GM12878 (cell line): ENCODE measurements around the gene HS3ST3A1. TPM values are rescaled to one million over a fixed set of nuclear protein-coding genes. Genes with fewer than 3 reads are reported as not detected.

Experiments
- ATAC-seq: fragments of 200-7000 bp; cut with Tn5 transposase; 3 replicates; pipeline ENCODE4 v1.9.1; 2020; ENCODE audit warnings: mild to moderate bottlenecking, moderate library complexity
- BruUV-seq: library from RNA; stranded (reverse); fragments of 400-500 nt; replicated peaks from 2 replicates; lab custom pipeline; 2021; lab: Mats Ljungman, UMichigan
- CTCF ChIA-PET: fragments of 300-600 bp; sonication (Branson Sonifier 250); formaldehyde crosslinking; extraction: SDS; loops from one replicate; lab custom pipeline; 2021; ENCODE audit warnings: inconsistent platforms; lab: Yijun Ruan, JAX
- POLR2A ChIA-PET: fragments of 350-600 bp; formaldehyde crosslinking; extraction: SDS; loops from one replicate; lab custom pipeline; 2021; ENCODE audit warnings: inconsistent platforms; lab: Charles Lee
- RAD21 ChIA-PET: fragments of 300-600 bp; sonication (Branson Sonifier 250); formaldehyde crosslinking; loops from one replicate; lab custom pipeline; 2023; ENCODE audit warnings: antibody characterized with exemption; ENCODE audit not compliant: unreplicated experiment; lab: Charles Lee
- SMC1A ChIA-PET: fragments of 300-600 bp; sonication (Branson Sonifier 250); formaldehyde crosslinking; loops from one replicate; lab custom pipeline; 2023; ENCODE audit not compliant: unreplicated experiment, uncharacterized antibody; lab: Charles Lee
- DNase-seq: peaks from one replicate; pipeline ENCODE4 v3.0.0-alpha.2; 2011; ENCODE audit warnings: low read depth, low spot score
- FAIRE-seq: peaks from 3 replicates; lab custom pipeline; 2011; peaks lifted over from hg19 to GRCh38; lab: Jason Lieb, UNC
- H2AFZ ChIP-seq: 2 replicates; pipeline ENCODE4 v1.6.0; 2011; ENCODE audit warnings: low read depth, low read length, control low read depth; ENCODE audit not compliant: control insufficient read depth
- H3K27ac ChIP-seq: 2 replicates; pipeline ENCODE4 v1.5.1; 2011; ENCODE audit warnings: control low read depth; ENCODE audit not compliant: control insufficient read depth, insufficient read depth
- H3K27me3 ChIP-seq, 2 experiments: replicated peaks in 1 of 2; 2 replicates each; pipeline versions ENCODE4 v1.6.0 to v1.6.1; 2011; ENCODE audit warnings: low read length in 1 of 2; ENCODE audit not compliant: control insufficient read depth in 2 of 2, insufficient read depth in 2 of 2
- H3K36me3 ChIP-seq, 2 experiments: 2 replicates each; pipeline ENCODE4 v1.5.1; 2011; ENCODE audit warnings: low read length in 1 of 2; ENCODE audit not compliant: control insufficient read depth in 2 of 2, insufficient read depth in 2 of 2
- H3K4me1 ChIP-seq: 2 replicates; pipeline ENCODE4 v1.6.1; 2011; ENCODE audit warnings: mild to moderate bottlenecking, low read length, moderate library complexity, mixed read lengths; ENCODE audit not compliant: control insufficient read depth, insufficient read depth
- H3K4me2 ChIP-seq: 2 replicates; pipeline ENCODE4 v1.6.0; 2011; ENCODE audit warnings: control low read depth; ENCODE audit not compliant: control insufficient read depth, insufficient read depth
- H3K4me3 ChIP-seq: fragments of 200-600 bp; sonication (generic); 2 replicates; pipeline ENCODE4 v1.5.1; 2016
- H3K79me2 ChIP-seq: 2 replicates; pipeline ENCODE4 v1.6.0; 2011; ENCODE audit warnings: low read length; ENCODE audit not compliant: control insufficient read depth, insufficient read depth
- H3K9ac ChIP-seq: 2 replicates; pipeline ENCODE4 v1.8.0; 2011; ENCODE audit warnings: low read length, control low read depth, mixed read lengths; ENCODE audit not compliant: control insufficient read depth, insufficient read depth
- H3K9me3 ChIP-seq: replicated peaks from 3 replicates; pipeline ENCODE4 v1.5.1; 2011; ENCODE audit warnings: mild to moderate bottlenecking, low read length; ENCODE audit not compliant: control insufficient read depth, insufficient read depth
- H4K20me1 ChIP-seq: 2 replicates; pipeline ENCODE4 v1.6.0; 2011; ENCODE audit not compliant: control insufficient read depth, insufficient read depth
- BRCA1 ChIP-seq: IDR thresholded peaks from 2 replicates; pipeline ENCODE4 v1.6.1; 2011; ENCODE audit warnings: low read depth, low read length, improper control_type of control experiment
- CEBPB ChIP-seq, 2 experiments: fragments of 150-350 bp in 1 of 2; IDR thresholded peaks; 2 replicates each; pipeline ENCODE4 v1.6.1; 2012 to 2014; ENCODE audit warnings: low read depth in 2 of 2, low read length in 2 of 2, borderline replicate concordance in 1 of 2, inconsistent platforms in 1 of 2
- CHD1 ChIP-seq: IDR thresholded peaks from 2 replicates; pipeline ENCODE4 v1.6.1; 2012; ENCODE audit warnings: low read depth, low read length, improper control_type of control experiment
- CHD2 ChIP-seq: IDR thresholded peaks from 2 replicates; pipeline ENCODE4 v1.6.1; 2011; ENCODE audit warnings: low read depth, low read length, improper control_type of control experiment, borderline replicate concordance
- DPF2 ChIP-seq: fragments of 450-650 bp; IDR thresholded peaks from 2 replicates; pipeline ENCODE4 v1.6.1; 2017; ENCODE audit warnings: mild to moderate bottlenecking
- EGR1 ChIP-seq, 2 experiments: IDR thresholded peaks; 1 replicate in 1 of 2; 2 replicates in 1 of 2; pipeline ENCODE4 v1.6.1; 2011 to 2012; ENCODE audit warnings: low read depth in 2 of 2, low read length in 2 of 2, borderline replicate concordance in 1 of 2, mild to moderate bottlenecking in 1 of 2, moderate library complexity in 1 of 2
- SIN3A ChIP-seq: IDR thresholded peaks from 2 replicates; pipeline ENCODE4 v1.6.1; 2012; ENCODE audit warnings: low read depth, low read length, improper control_type of control experiment
- TBL1XR1 ChIP-seq: IDR thresholded peaks from 2 replicates; pipeline ENCODE4 v1.6.1; 2012; ENCODE audit warnings: low read depth, low read length, improper control_type of control experiment
- ZNF24 ChIP-seq: fragments of 450-650 bp; IDR thresholded peaks from 2 replicates; pipeline ENCODE4 v1.6.1; 2017; ENCODE audit warnings: antibody characterized with exemption, mild to moderate bottlenecking
- WGBS: methylation state at CpG from one replicate; pipeline ENCODE4 v1.1.6; 2016; ENCODE audit warnings: low lambda C conversion rate; ENCODE audit not compliant: insufficient replicate concordance, insufficient coverage; ENCODE audit errors: missing lambda C conversion rate; 5-methylcytosine and 5-hydroxymethylcytosine counted together
- in situ Hi-C: fragments of 300-500 bp; cut with MboI; formaldehyde crosslinking; loops from 9 replicates; pipeline ENCODE4 v1.14.3; 2018; ENCODE audit warnings: mixed read lengths
- intact Hi-C: fragments of 100-400 bp; cut with micrococcal nuclease; formaldehyde crosslinking; loops from one replicate; pipeline ENCODE4 v1.14.2; 2022; ENCODE audit not compliant: unreplicated experiment
- polyA plus RNA-seq, 11 experiments: library from polyadenylated mRNA; depleted of rRNA in 4 of 11; unstranded in 6 of 11; stranded (reverse) in 5 of 11; fragments of >200 nt; fragmentation: Nextera tagmentation in 4 of 11; fragmentation: Illumina TruSeq in 1 of 11; extraction: Ambion mirVana in 4 of 11; extraction: Trizol in 1 of 11; gene quantifications; 1 replicate in 1 of 11; 2 replicates in 10 of 11; pipeline versions ENCODE4 v1.2.1 to v1.2.3, GENCODE V29; 2011 to 2016; ENCODE audit warnings: inconsistent platforms in 2 of 11, missing spikeins in 2 of 11, low read depth in 1 of 11
- total RNA-seq, 4 experiments: library from RNA; depleted of rRNA in 3 of 4; stranded (reverse); fragments of >200 nt in 3 of 4; fragmentation: Illumina TruSeq in 1 of 4; extraction: Trizol in 1 of 4; gene quantifications; 2 replicates each; pipeline versions ENCODE4 v1.2.1 to v1.2.3, GENCODE V29; 2013 to 2021
- TF ChIP-seq, protein P1 (sequence below): IDR thresholded peaks from 2 replicates; pipeline ENCODE4 v1.6.1; 2012; ENCODE audit warnings: low read depth, low read length, improper control_type of control experiment
- TF ChIP-seq, protein P2 (sequence below): fragments of 450-650 bp; formaldehyde crosslinking; IDR thresholded peaks from 2 replicates; pipeline ENCODE4 v1.4.0; 2020; ENCODE audit warnings: mild to moderate bottlenecking, moderate library complexity
- TF ChIP-seq, protein P3 (sequence below): IDR thresholded peaks from 2 replicates; pipeline ENCODE4 v1.6.1; 2012; ENCODE audit warnings: low read depth, low read length, improper control_type of control experiment

Gene HS3ST3A1
- total and polyA plus RNA-seq, 10 of the 15 experiments (the other 5 are each of a cell fraction or from before 2014, with no cell fraction given) = 0.24 to 0.26 TPM; not detected in 8

DNA sequence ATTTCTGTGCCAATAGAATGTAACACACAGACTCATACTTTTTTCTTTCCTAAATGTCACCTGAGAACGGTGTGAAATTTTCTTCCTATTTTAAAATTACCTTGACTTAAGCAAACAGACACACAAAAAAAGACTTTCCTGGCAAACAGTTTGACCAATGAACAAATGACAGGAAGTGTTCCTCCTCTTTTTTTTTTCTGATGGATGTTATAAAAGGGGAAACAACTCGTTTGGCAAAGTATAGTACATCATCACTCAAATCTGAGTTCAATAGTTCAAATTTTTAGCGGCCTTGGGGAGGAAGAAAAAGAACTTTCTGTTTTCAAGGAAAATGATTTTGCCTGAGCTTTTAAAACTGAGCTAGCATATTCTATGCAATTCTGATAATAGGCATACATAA, 19.8 kb downstream of the HS3ST3A1 start:
- Histone ChIP-seq H3K4me3 (no peak overlapping the region), H3K4me2 (no peak overlapping the region), H3K79me2 (no peaks in the 10 kb centered on the region), H3K27me3 (no peaks in the 10 kb centered on the region), H2AFZ (no peak overlapping the region), H3K9me3 (no peaks in the 10 kb centered on the region), H3K9ac (no peak overlapping the region), H3K27ac (no peak overlapping the region), H3K4me1 (no peaks in the 10 kb centered on the region), H4K20me1 (no peaks in the 10 kb centered on the region), H3K36me3 (no peaks in the 10 kb centered on the region)
- RAD21 ChIA-PET = interaction anchor here (1.0 to 2.2 kb wide), 2 partner anchors 13 to 185 kb away, joined by 3 to 10 read pairs; no protein-coding TSS in a partner anchor
- 4% methylated on average over 3 of the region's 3 CpGs for WGBS
- POLR2A ChIA-PET = interaction anchor here (2.2 kb wide), 1 partner anchor 12 kb away, joined by 7 read pairs; no protein-coding TSS in a partner anchor
- no peak for DNase-seq
- CTCF ChIA-PET = interaction anchor here (0.6 to 1.2 kb wide), 4 partner anchors 17 to 1328 kb away, joined by 3 to 4 read pairs (median 4); no protein-coding TSS in a partner anchor
- ATAC-seq = no peak
- BruUV-seq = no TSS peak
- in situ Hi-C loops = no loop called here
- FAIRE-seq = no peak
- intact Hi-C loops = no loop called here
- TF ChIP-seq CHD2 (no peak), CHD1 (no peak), DPF2 (no peak), CEBPB (IDR thresholded peaks at IDR 0.05; ENCODE audit: borderline replicate concordance in 1 of 2, low read depth in 2 of 2, low read length in 2 of 2) (no peak)
- TF ChIP-seq, protein P1, sequence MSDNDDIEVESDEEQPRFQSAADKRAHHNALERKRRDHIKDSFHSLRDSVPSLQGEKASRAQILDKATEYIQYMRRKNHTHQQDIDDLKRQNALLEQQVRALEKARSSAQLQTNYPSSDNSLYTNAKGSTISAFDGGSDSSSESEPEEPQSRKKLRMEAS = no peak
- SMC1A ChIA-PET = interaction anchor here (1.2 to 2.1 kb wide), 3 partner anchors 8 to 12 kb away, joined by 3 to 10 read pairs (median 4); no protein-coding TSS in a partner anchor

DNA sequence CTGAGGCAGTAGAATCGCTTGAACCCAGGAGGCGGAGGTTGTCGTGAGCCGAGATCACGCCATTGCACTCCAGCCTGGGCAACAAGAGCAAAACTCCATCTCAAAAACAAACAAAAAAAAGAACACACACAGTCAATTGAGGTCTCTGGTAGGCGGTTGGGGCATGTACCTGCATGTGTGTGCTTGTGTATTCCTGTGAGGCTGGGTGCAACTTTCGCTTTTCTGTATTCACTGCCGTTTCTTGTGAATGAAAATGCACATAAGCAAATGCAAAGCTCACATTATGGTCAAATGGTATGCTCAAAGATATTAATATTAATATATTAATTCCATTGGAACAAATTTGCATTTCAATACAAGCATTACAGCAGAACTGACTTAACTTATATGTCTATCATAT, 20.9 kb downstream of the HS3ST3A1 start:
- no peaks in the 10 kb centered on the region for H3K27me3 ChIP-seq
- H3K36me3 ChIP-seq = no peaks in the 10 kb centered on the region
- no peak overlapping the region for H2AFZ ChIP-seq
- RAD21 ChIA-PET = interaction anchor here (0.7 to 2.2 kb wide), 3 partner anchors 12 to 503 kb away, joined by 3 to 10 read pairs (median 4); no protein-coding TSS in a partner anchor
- no peaks in the 10 kb centered on the region for H3K9me3 ChIP-seq
- H3K27ac ChIP-seq = no peak overlapping the region
- 70% methylated on average over 8 of the region's 8 CpGs for WGBS
- SMC1A ChIA-PET = interaction anchor here (0.8 to 2.1 kb wide), 4 partner anchors 9 to 56 kb away, joined by 3 to 10 read pairs (median 4); no protein-coding TSS in a partner anchor
- POLR2A ChIA-PET = interaction anchor here (2.2 kb wide), 1 partner anchor 11 kb away, joined by 7 read pairs; no protein-coding TSS in a partner anchor
- H3K4me1 ChIP-seq = no peaks in the 10 kb centered on the region
- ATAC-seq (no peak), DNase-seq (no peak), FAIRE-seq (no peak)
- CTCF ChIA-PET = interaction anchor here (0.9 to 1.2 kb wide), 3 partner anchors 27 to 63 kb away, joined by 3 read pairs; no protein-coding TSS in a partner anchor
- no TSS peak for BruUV-seq
- H3K79me2 ChIP-seq = no peaks in the 10 kb centered on the region
- no peaks in the 10 kb centered on the region for H4K20me1 ChIP-seq
- no peak overlapping the region for H3K9ac ChIP-seq
- no peak overlapping the region for H3K4me2 ChIP-seq
- in situ Hi-C loops (no loop called here), intact Hi-C loops (no loop called here)
- H3K4me3 ChIP-seq = no peak overlapping the region
- TF ChIP-seq SIN3A (no peak), BRCA1 (no peak), EGR1 (IDR thresholded peaks at IDR 0.05; ENCODE audit: borderline replicate concordance in 1 of 2, low read depth in 2 of 2, low read length in 2 of 2) (no peak), TBL1XR1 (no peak), ZNF24 (no peak)
- TF ChIP-seq, protein P2, sequence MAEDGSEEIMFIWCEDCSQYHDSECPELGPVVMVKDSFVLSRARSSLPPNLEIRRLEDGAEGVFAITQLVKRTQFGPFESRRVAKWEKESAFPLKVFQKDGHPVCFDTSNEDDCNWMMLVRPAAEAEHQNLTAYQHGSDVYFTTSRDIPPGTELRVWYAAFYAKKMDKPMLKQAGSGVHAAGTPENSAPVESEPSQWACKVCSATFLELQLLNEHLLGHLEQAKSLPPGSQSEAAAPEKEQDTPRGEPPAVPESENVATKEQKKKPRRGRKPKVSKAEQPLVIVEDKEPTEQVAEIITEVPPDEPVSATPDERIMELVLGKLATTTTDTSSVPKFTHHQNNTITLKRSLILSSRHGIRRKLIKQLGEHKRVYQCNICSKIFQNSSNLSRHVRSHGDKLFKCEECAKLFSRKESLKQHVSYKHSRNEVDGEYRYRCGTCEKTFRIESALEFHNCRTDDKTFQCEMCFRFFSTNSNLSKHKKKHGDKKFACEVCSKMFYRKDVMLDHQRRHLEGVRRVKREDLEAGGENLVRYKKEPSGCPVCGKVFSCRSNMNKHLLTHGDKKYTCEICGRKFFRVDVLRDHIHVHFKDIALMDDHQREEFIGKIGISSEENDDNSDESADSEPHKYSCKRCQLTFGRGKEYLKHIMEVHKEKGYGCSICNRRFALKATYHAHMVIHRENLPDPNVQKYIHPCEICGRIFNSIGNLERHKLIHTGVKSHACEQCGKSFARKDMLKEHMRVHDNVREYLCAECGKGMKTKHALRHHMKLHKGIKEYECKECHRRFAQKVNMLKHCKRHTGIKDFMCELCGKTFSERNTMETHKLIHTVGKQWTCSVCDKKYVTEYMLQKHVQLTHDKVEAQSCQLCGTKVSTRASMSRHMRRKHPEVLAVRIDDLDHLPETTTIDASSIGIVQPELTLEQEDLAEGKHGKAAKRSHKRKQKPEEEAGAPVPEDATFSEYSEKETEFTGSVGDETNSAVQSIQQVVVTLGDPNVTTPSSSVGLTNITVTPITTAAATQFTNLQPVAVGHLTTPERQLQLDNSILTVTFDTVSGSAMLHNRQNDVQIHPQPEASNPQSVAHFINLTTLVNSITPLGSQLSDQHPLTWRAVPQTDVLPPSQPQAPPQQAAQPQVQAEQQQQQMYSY (CRISPR knock-in tag) = no peak
- TF ChIP-seq, protein P3, sequence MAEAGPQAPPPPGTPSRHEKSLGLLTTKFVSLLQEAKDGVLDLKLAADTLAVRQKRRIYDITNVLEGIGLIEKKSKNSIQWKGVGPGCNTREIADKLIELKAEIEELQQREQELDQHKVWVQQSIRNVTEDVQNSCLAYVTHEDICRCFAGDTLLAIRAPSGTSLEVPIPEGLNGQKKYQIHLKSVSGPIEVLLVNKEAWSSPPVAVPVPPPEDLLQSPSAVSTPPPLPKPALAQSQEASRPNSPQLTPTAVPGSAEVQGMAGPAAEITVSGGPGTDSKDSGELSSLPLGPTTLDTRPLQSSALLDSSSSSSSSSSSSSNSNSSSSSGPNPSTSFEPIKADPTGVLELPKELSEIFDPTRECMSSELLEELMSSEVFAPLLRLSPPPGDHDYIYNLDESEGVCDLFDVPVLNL = no peak
